ENCODE measurements around the gene HLA-DPA1.

The HLA-DPA1 gene

DNA sequence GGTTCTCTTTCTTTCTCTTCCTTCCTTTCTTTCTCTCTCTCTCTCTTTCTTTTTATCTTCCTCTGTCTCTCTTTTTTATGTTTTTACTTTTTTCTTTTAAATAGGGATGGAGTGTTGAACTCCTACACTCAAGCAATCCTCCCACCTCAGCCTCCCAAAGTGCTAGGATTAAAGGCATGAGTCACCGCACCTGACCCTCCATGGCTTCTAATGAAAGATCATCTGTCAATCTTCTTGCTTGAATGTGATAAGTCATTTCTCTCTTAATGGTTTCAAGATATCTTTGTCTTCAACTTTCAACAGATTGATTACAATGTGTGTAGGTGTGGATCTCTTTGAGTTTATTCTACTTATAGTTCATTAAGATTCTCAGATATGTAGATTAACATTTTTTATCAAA lies 38.9 kb downstream of the HLA-DPA1 start:
- Histone ChIP-seq H2AFZ (ENCODE audit: low read depth, low read length) (no peak overlapping the region), H3K9me3 (ENCODE audit: insufficient read depth, low read length, severe bottlenecking) (no peaks in the 10 kb centered on the region), H3K27ac (ENCODE audit: low read length) (no peak overlapping the region), H3K4me3 (ENCODE audit: low read depth in 1 of 2, low read length in 2 of 2) (no peak overlapping the region), H3K9ac (ENCODE audit: low read depth, low read length) (no peak overlapping the region), H4K20me1 (ENCODE audit: insufficient read depth, low read length) (no peaks in the 10 kb centered on the region), H3K27me3 (ENCODE audit: insufficient read depth, low read length, poor library complexity) (peaks cover 37% of the 10 kb centered on the region), H3K4me2 (ENCODE audit: insufficient read depth, low read length) (no peak overlapping the region), H3K4me1 (ENCODE audit: insufficient read depth, low read length) (no peaks in the 10 kb centered on the region), H3K36me3 (ENCODE audit: insufficient read depth, low read length) (no peaks in the 10 kb centered on the region), H3K79me2 (ENCODE audit: insufficient read depth, low read length) (no peaks in the 10 kb centered on the region)
- TF ChIP-seq EZH2 (IDR thresholded peaks at IDR 0.05; ENCODE audit: borderline replicate concordance, low read depth, low read length, severe bottlenecking) = no peak
- no peak for TF ChIP-seq CTCF (IDR thresholded peaks at IDR 0.05; ENCODE audit: borderline replicate concordance, extremely low read depth, low read length, poor library complexity, severe bottlenecking)
- no peak for DNase-seq
- no peak for ATAC-seq (ENCODE audit: insufficient read depth, low read depth)

GRCh38 chr6:33030245-33030644 lies 43.2 kb downstream of the HLA-DPA1 start:
- H2AFZ ChIP-seq (ENCODE audit: low read depth, low read length) = no peak overlapping the region
- DNase-seq (no peak), ATAC-seq (ENCODE audit: insufficient read depth, low read depth) (no peak)
- TF ChIP-seq CTCF (IDR thresholded peaks at IDR 0.05; ENCODE audit: borderline replicate concordance, extremely low read depth, low read length, poor library complexity, severe bottlenecking) (no peak), EZH2 (IDR thresholded peaks at IDR 0.05; ENCODE audit: borderline replicate concordance, low read depth, low read length, severe bottlenecking) (no peak)
- H3K27ac ChIP-seq (ENCODE audit: low read length) = no peak overlapping the region
- peaks cover 34% of the 10 kb centered on the region for H3K27me3 ChIP-seq (ENCODE audit: insufficient read depth, low read length, poor library complexity)
- H3K4me2 ChIP-seq (ENCODE audit: insufficient read depth, low read length) = no peak overlapping the region
- H3K79me2 ChIP-seq (ENCODE audit: insufficient read depth, low read length) = no peaks in the 10 kb centered on the region
- H3K9ac ChIP-seq (ENCODE audit: low read depth, low read length) = no peak overlapping the region
- no peaks in the 10 kb centered on the region for H3K4me1 ChIP-seq (ENCODE audit: insufficient read depth, low read length)
- H3K4me3 ChIP-seq (ENCODE audit: low read depth in 1 of 2, low read length in 2 of 2) = no peak overlapping the region
- no peaks in the 10 kb centered on the region for H3K9me3 ChIP-seq (ENCODE audit: insufficient read depth, low read length, severe bottlenecking)
- no peaks in the 10 kb centered on the region for H4K20me1 ChIP-seq (ENCODE audit: insufficient read depth, low read length)
- H3K36me3 ChIP-seq (ENCODE audit: insufficient read depth, low read length) = no peaks in the 10 kb centered on the region

DNA sequence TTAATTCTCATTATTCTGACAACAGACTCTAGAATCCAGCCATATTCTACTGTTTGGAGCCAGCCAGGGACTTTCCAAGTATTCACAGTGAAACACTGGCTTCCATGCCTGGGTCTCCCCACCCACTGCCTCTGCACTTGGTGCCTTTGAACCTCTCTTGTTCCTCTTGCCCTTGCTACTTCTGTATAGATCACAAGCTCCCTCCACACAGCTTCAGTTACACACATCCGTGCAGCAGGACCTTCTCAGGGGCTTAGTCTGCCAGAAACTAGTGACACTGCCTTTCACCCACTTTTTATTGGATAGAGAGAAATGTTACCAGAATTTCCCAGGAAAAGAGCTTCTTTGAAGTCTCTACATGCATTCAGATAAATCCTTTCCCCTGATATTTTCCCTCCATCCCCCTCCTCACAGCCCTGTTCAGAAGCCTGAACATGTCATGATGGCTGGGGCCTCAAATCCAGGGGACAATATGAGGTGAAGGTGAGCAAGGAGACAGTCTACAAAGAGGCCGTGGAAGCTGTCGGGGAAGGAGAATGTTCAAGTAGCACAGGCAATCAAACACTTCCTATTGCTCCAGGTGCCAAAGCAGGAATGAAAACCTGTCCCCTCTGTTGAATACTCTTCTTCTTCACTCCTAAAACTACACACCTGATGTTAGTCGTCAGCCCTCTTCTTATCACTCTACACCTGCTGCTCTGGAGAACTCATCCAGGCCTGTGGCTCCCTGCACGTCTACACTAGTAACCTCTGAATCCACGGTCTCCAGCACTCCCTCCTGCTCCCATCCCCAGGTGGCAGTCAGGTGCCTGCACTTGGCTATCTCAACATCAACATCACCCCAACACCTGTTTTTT lies 43.9 kb downstream of the HLA-DPA1 start:
- peaks cover 30% of the 10 kb centered on the region for H3K27me3 ChIP-seq (ENCODE audit: insufficient read depth, low read length, poor library complexity)
- H3K27ac ChIP-seq (ENCODE audit: low read length) = no peak overlapping the region
- ATAC-seq (ENCODE audit: insufficient read depth, low read depth) = no peak

More for the DNA sequence above, 43.9 kb downstream of the HLA-DPA1 start:
- Histone ChIP-seq H3K4me3 (ENCODE audit: low read depth in 1 of 2, low read length in 2 of 2) (no peak overlapping the region), H3K36me3 (ENCODE audit: insufficient read depth, low read length) (no peaks in the 10 kb centered on the region), H3K9me3 (ENCODE audit: insufficient read depth, low read length, severe bottlenecking) (no peaks in the 10 kb centered on the region), H3K4me2 (ENCODE audit: insufficient read depth, low read length) (no peak overlapping the region), H2AFZ (ENCODE audit: low read depth, low read length) (no peak overlapping the region), H3K79me2 (ENCODE audit: insufficient read depth, low read length) (no peaks in the 10 kb centered on the region), H4K20me1 (ENCODE audit: insufficient read depth, low read length) (no peaks in the 10 kb centered on the region), H3K9ac (ENCODE audit: low read depth, low read length) (no peak overlapping the region), H3K4me1 (ENCODE audit: insufficient read depth, low read length) (no peaks in the 10 kb centered on the region)
- TF ChIP-seq EZH2 (IDR thresholded peaks at IDR 0.05; ENCODE audit: borderline replicate concordance, low read depth, low read length, severe bottlenecking) (no peak), CTCF (IDR thresholded peaks at IDR 0.05; ENCODE audit: borderline replicate concordance, extremely low read depth, low read length, poor library complexity, severe bottlenecking) (no peak)
- no peak for DNase-seq

Measured in DND-41 (cell line).